WTC11 (cell line): ENCODE measurements around the gene RHBDL1. TPM values are rescaled to one million over a fixed set of nuclear protein-coding genes. Genes with fewer than 3 reads are reported as not detected.

Experiments
- ATAC-seq: fragments of 200-7000 bp; cut with Tn5 transposase; 2 replicates; pipeline ENCODE4 v1.10.0; 2021; ENCODE audit warnings: mild to moderate bottlenecking, moderate library complexity
- CTCF ChIA-PET: fragments of 300-600 bp; sonication (Branson Sonifier 250); formaldehyde crosslinking; loops from one replicate; lab custom pipeline; 2021; ENCODE audit warnings: antibody characterized with exemption; lab: Charles Lee
- POLR2A ChIA-PET: fragments of 350-600 bp; sonication (Branson Sonifier 250); formaldehyde crosslinking; loops from one replicate; lab custom pipeline; 2021; ENCODE audit warnings: antibody characterized with exemption; lab: Charles Lee
- DNase-seq: peaks from one replicate; pipeline ENCODE4 v3.0.0; 2021; ENCODE audit warnings: low spot score
- H3K27ac Mint-ChIP-seq: 2 replicates; pipeline ENCODE4 v1.8.0; 2021; ENCODE audit warnings: mixed read lengths
- H3K27me3 Mint-ChIP-seq: 2 replicates; pipeline ENCODE4 v1.8.0; 2021; ENCODE audit warnings: low read depth, mild to moderate bottlenecking, moderate library complexity, mixed read lengths
- H3K36me3 Mint-ChIP-seq: 2 replicates; pipeline ENCODE4 v1.8.0; 2021; ENCODE audit warnings: mixed read lengths
- H3K4me1 Mint-ChIP-seq: 2 replicates; pipeline ENCODE4 v1.8.0; 2022; ENCODE audit warnings: mixed read lengths
- H3K4me3 Mint-ChIP-seq: 2 replicates; pipeline ENCODE4 v1.8.0; 2021; ENCODE audit warnings: mild to moderate bottlenecking, moderate library complexity, mixed read lengths
- H3K9me3 Mint-ChIP-seq: 2 replicates; pipeline ENCODE4 v1.8.0; 2021; ENCODE audit warnings: mixed read lengths
- ATF2 ChIP-seq: sonication (generic); formaldehyde crosslinking; IDR thresholded peaks from 2 replicates; pipeline ENCODE4 v1.8.1; 2022; ENCODE audit warnings: low read depth, missing genetic modification reagents, borderline replicate concordance
- ATF6 ChIP-seq: sonication (generic); formaldehyde crosslinking; IDR thresholded peaks from 2 replicates; pipeline ENCODE4 v1.8.1; 2023; ENCODE audit warnings: mild to moderate bottlenecking, missing genetic modification reagents
- CREB1 ChIP-seq: sonication (generic); formaldehyde crosslinking; IDR thresholded peaks from 2 replicates; pipeline ENCODE4 v1.8.0; 2023; ENCODE audit warnings: mild to moderate bottlenecking, missing genetic modification reagents
- E2F5 ChIP-seq: sonication (generic); formaldehyde crosslinking; IDR thresholded peaks from 2 replicates; pipeline ENCODE4 v1.8.1; 2022; ENCODE audit warnings: mild to moderate bottlenecking, moderate library complexity, missing genetic modification reagents
- ELF4 ChIP-seq: sonication (generic); formaldehyde crosslinking; IDR thresholded peaks from 2 replicates; pipeline ENCODE4 v1.8.1; 2022; ENCODE audit warnings: low read depth, mild to moderate bottlenecking, moderate library complexity, missing genetic modification reagents
- EMX1 ChIP-seq: fragments of 250-450 bp; sonication (Bioruptor Pico); IDR thresholded peaks from 2 replicates; pipeline ENCODE4 v1.8.0; 2021; ENCODE audit warnings: mild to moderate bottlenecking
- ESRRA ChIP-seq: sonication (generic); formaldehyde crosslinking; IDR thresholded peaks from 2 replicates; pipeline ENCODE4 v1.8.1; 2022; ENCODE audit warnings: mild to moderate bottlenecking, missing genetic modification reagents, borderline replicate concordance
- ETV6 ChIP-seq: sonication (generic); formaldehyde crosslinking; IDR thresholded peaks from 2 replicates; pipeline ENCODE4 v1.8.1; 2022; ENCODE audit warnings: mild to moderate bottlenecking, missing genetic modification reagents
- IRF1 ChIP-seq: sonication (generic); formaldehyde crosslinking; IDR thresholded peaks from 2 replicates; pipeline ENCODE4 v1.8.0; 2023; ENCODE audit warnings: missing genetic modification reagents
- PRDM15 ChIP-seq: sonication (generic); formaldehyde crosslinking; IDR thresholded peaks from 2 replicates; pipeline ENCODE4 v1.8.0; 2022; ENCODE audit warnings: missing genetic modification reagents
- PREB ChIP-seq: sonication (generic); formaldehyde crosslinking; IDR thresholded peaks from 2 replicates; pipeline ENCODE4 v1.8.1; 2022; ENCODE audit warnings: mild to moderate bottlenecking, missing genetic modification reagents, moderate library complexity, borderline replicate concordance
- RELA ChIP-seq: sonication (generic); formaldehyde crosslinking; IDR thresholded peaks from 2 replicates; pipeline ENCODE4 v1.8.1; 2022; ENCODE audit warnings: missing genetic modification reagents, mild to moderate bottlenecking, borderline replicate concordance
- ZBTB43 ChIP-seq: sonication (generic); formaldehyde crosslinking; IDR thresholded peaks from 2 replicates; pipeline ENCODE4 v1.8.1; 2023; ENCODE audit warnings: mild to moderate bottlenecking, missing genetic modification reagents
- total RNA-seq: library from RNA; stranded (reverse); gene quantifications from 3 replicates; pipeline ENCODE4 v1.2.3, GENCODE V29; 2021

Gene RHBDL1
- total RNA-seq, 1 experiment from 2014 or later, result 8.2 TPM

- TF ChIP-seq PRDM15 (CRISPR knock-in tag) (no peak), EMX1 (CRISPR knock-in tag) (no peak), PREB (CRISPR knock-in tag) (no peak), ATF6 (CRISPR knock-in tag) (no peak), ZBTB43 (CRISPR knock-in tag) (no peak), CREB1 (CRISPR knock-in tag) (no peak), ESRRA (CRISPR knock-in tag) (no peak), ATF2 (CRISPR knock-in tag) (no peak)
- TF ChIP-seq, all 79 proteins: peak for 0
Measured at GRCh38 chr16:649631-650030, 25.8 kb upstream of the RHBDL1 start (continued).

GRCh38 chr16:651844-652243 is 23.6 kb upstream of the RHBDL1 start:
- no peak for DNase-seq
- POLR2A ChIA-PET, result interaction anchor here (0.7 to 1.0 kb wide), 2 partner anchors 14 to 68 kb away, joined by 3 read pairs; no protein-coding TSS in a partner anchor
- H3K27me3 Mint-ChIP-seq, result no peaks in the 10 kb centered on the region
- TF ChIP-seq ETV6 (CRISPR knock-in tag), result no peak
- no peak for TF ChIP-seq IRF1 (CRISPR knock-in tag)
- no peak for TF ChIP-seq E2F5 (CRISPR knock-in tag)
- no peak for TF ChIP-seq ELF4
- TF ChIP-seq RELA (CRISPR knock-in tag), result no peak
- TF ChIP-seq, all 79 proteins: peak for 0
- CTCF ChIA-PET, result interaction anchor here (1.1 to 6.4 kb wide), 2 partner anchors 8 to 34 kb away, joined by 3 to 54 read pairs; no protein-coding TSS in a partner anchor
- Mint-ChIP-seq H3K36me3 (no peaks in the 10 kb centered on the region), H3K4me3 (no peak overlapping the region; the same call in 1 of the 2 replicates), H3K4me1 (0 out of 2 replicates have a peak, but pooled peaks cover 2% of the 10 kb centered on the region), H3K27ac (no peak overlapping the region), H3K9me3 (no peaks in the 10 kb centered on the region)
- no peak for ATAC-seq
